ENCODE results near the gene VMP1. TPM values are rescaled to one million over a fixed set of nuclear protein-coding genes. Genes with fewer than 3 reads are reported as not detected.
"Not testable (repeated sequence)": the region's sequence is repeated elsewhere in the genome, so short reads cannot be mapped to it uniquely, and the experiment has no call there.

Gene VMP1
- total RNA-seq, 1 experiment from 2014 or later, result 150 TPM

DNA sequence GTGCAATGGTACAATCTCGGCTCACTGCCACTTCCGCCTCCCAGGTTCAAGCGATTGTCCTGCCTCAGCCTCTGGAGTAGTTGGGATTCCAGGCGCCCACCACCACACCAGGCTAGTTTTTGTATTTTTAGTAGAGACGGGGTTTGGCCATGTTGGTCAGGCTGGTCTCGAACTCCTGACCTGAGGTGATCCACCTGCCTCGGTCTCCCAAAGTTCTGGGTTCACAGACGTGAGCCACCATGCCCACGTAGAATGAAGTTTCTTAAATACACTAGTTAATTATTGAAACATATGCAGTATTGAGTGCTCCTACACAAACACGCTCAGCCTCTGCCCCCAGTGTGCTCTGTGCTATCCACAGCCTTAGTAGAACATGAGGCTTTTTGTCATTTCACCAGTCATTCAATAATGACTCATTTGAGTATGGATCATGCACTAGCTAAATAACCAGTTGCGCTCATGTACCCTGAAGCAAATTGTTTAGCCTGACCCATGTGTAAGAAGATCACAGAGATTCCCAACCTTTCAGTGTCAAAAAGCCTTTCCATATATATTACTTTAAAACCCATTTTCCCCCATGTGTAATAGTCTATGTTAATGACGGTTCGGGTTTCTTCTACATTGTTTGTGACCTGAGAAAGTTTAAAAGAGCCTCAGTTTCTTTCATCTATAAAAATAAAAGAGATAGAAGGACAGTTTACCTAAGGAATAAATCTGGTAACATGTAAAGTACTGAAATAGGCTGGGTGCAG lies 135.6 kb downstream of the VMP1 start:
- in situ Hi-C loops (cut with HindIII; ENCODE audit: low pct_unique_long_range_greater_than_20kb, low sequenced_read_pairs), result no loop called here
- DNase-seq (ENCODE audit: low read depth), result peak; percentile 95

DNA sequence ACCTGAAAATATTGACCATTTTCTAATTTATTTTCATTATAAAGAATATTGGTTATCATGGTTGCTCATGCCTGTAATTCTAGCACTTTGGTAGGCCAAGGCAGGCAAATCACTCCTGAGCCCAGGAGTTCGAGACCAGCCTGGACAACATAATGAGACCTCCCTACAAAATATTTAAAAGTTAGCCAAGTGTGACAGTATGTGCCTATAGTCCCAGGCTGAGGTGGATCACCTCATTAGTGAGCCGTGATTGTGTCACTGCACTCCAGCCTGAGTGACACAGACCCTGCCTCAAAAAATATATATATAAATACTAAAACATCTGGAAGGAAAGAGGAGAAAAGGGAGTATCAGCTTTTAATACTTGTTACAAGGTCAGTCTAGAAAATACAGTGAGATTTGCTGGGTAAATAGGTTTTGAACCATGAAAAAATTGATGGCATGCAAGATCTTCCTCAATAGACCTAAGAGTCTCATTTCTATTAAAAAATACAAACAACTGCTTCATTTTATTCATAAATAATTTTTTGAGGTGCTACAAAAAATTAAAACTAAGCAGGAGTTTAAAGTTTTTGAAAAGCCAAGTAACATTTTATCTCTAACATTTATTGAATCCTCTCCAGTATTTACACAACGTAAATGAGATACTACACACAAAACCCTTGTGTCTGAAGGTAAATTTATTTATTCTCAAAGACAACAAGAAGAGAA lies 137.6 kb downstream of the VMP1 start:
- in situ Hi-C loops (cut with HindIII; ENCODE audit: low pct_unique_long_range_greater_than_20kb, low sequenced_read_pairs), result no loop called here
- DNase-seq (ENCODE audit: low read depth), result peak; percentile 73

DNA sequence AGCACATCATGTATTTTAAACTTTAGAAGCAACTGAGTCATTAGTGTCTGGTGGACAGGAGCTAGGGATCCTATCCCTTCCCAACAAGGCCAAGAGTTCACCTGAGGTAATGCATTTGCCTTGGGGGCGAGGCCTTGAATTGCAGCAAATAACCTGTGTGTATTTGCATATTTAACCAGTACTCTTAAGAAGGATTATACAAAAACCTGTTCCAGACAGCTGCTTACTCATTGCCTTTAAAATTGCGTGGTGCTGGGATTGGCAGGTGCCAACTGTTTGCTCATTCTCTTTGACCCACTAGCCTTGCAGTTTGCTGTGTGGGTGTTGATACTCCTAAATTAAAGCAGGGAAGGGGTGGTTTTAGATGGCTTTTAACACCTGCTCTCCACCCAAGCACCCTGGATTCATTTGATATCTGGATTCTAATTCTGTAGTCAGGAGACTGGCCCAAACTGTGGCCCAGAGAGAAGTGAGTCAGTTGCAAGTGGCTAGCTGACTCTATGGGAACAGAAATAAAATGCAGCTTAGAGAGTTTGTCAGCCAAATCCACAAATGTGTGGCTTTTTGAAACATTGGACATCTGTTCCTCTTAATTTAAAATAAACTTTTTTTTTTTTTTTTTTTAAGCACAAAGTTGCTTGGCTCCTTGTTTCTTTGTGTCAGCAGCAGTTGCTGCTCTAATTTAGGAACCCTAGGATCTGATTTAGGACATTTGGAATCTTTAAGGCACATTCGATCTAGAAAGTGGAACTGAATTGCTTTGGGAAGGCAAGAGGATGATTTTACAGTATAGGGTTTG lies 138.3 kb downstream of the VMP1 start:
- in situ Hi-C loops (cut with HindIII; ENCODE audit: low pct_unique_long_range_greater_than_20kb, low sequenced_read_pairs), result no loop called here
- DNase-seq (ENCODE audit: low read depth), result peak; percentile 95

DNA sequence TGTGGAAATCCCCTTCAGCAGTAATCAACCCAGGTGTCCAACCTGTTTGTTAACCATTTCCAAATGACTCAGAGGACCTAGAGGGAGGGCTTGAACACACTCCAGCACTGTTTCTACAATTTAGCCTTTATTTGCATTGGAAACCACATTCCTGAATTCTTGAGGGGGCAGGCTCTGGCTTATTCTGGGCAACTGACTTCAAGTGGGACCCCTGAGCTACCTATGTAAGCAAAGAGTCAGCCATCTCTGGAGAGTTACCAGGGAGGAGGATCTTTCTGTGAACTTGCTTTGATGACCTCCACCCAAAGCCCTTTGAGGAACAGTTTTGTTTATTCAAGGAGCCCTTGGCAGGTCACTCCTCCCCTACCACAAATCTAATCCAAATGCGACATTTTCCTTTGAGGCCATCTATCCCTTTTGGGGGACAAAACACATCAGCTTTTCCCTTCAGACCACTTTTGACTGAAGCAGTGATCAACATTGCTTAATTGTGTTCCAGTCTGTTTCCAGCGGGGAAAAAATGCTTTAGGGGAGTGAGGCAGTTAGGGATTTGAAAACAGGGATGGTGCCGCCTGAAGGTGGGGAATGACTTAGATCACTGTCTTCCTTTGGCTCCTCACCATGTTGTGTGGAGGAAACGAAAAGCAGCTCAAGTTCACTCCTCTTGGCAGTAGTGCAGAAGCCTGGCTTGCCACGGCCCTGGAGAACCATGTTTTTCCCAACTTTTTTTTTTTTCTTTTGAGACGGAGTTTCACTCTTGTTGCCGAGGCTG lies 139.1 kb downstream of the VMP1 start:
- peak; percentile 99 for DNase-seq (ENCODE audit: low read depth)
- in situ Hi-C loops (cut with HindIII; ENCODE audit: low pct_unique_long_range_greater_than_20kb, low sequenced_read_pairs), result no loop called here

DNA sequence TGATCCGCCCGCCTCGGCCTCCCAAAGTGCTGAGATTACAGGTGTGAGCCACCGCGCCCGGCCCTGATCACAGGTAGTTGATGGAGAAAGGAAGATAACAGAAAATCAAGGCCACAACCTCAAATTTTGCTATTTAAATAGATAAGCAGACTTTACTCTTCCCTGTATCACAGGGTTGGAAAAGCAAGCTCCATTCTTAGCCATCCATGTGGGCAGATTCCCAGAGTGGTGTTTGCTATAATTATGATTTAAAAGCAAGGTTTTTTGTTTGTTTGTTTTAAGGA lies 140.9 kb downstream of the VMP1 start:
- in situ Hi-C loops (cut with HindIII; ENCODE audit: low pct_unique_long_range_greater_than_20kb, low sequenced_read_pairs), result no loop called here
- DNase-seq (ENCODE audit: low read depth), result no peak

DNA sequence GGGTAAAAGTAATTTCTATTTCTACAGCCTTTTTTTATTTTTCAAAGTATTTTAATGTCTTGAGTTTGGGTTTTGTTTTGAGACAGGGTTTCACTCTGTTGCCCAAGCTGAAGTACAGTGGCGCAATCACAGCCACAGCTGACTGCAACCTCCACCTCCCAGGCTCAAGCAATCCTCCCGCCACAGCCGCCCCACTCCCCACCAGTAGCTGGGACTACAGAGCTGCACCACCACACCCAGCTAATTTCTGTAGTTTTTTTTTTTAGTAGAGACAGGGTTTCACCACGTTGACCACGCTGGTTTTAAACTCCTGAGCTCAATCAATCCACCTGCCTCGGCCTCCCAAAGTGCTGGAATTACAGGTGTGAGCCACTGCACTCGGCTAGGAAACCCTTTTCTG lies 141.3 kb downstream of the VMP1 start:
- DNase-seq (ENCODE audit: low read depth), result no peak
- in situ Hi-C loops (cut with HindIII; ENCODE audit: low pct_unique_long_range_greater_than_20kb, low sequenced_read_pairs), result no loop called here

DNA sequence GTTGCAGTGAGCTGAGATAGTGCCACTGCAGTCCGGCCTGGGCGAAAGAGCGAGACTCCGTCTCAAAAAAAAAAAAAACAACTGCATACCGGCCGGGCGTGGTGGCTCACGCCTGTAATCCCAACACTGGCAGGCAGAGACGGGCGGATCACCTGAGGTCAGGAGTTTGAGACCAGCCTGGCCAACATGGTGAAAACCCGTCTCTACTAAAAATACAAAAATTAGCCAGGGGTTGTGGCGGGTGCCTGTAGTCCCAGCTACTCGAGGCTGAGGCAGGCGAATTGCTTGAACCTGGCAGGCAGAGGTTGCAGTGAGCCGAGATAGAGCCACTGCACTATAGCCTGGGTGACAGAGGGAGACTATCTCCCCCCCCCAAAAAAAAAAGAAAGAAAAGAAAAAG lies 142.9 kb downstream of the VMP1 start:
- in situ Hi-C loops (cut with HindIII; ENCODE audit: low pct_unique_long_range_greater_than_20kb, low sequenced_read_pairs); DNase-seq (ENCODE audit: low read depth): not testable (repeated sequence)

DNA sequence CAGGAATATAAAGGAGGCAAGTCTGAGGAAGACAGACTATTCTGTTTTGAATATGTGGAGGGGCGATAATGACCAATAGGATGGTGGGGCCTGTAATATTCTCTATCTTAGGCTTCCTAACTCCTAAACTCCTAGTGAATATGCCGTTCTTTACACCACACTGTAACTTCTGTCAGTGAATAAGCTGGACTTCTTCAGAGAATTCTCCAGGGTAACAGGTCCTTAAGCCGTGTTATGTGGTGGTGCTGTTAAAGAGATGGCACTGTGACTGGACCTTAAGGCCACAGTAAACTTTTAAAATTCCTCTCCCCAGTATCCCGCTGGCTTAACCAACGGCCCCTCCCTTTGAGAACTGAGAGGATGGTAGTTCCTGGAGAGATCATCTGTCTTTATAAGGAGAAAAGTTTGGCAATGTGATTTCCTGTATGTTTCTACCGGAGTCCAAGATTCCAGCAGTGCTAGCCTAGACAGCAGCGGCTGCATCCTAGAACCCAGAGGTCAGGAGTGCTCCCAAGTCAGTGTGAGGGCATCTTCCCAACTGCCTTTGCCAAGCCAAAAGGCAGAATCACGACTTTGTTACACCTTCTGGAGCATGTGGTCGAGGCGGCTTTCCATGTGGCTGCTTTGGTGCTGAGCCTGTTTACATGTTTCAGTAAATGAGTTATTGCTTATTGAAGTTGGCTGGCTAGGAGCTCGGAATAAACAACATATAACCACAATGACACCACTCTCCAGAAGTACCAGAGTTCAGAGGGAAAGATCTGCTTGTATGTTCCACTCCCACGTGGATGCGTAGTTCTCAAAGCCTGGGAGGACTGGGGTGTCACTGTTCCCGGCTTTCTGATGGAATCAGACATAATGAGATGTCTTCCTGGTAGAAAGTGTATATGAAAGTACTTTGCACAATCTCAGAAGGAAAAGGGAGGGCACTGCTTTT lies 144.3 kb downstream of the VMP1 start:
- DNase-seq (ENCODE audit: low read depth), result no peak
- in situ Hi-C loops (cut with HindIII; ENCODE audit: low pct_unique_long_range_greater_than_20kb, low sequenced_read_pairs), result no loop called here

DNA sequence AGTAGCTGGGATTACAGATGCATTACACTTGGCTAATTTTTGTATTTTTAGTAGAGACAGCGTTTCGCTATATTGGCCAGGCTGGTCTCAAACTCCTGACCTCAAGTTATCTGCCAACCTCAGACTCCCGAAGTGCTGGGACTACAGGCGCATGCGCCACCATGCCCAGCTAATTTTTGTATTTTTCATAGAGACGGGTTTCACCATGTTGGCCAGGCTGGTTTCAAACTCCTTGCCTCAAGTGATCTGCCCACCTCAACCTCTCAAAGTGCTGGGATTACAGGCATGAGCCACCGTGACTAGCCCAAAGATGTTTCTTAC lies 145.4 kb downstream of the VMP1 start:
- DNase-seq (ENCODE audit: low read depth); in situ Hi-C loops (cut with HindIII; ENCODE audit: low pct_unique_long_range_greater_than_20kb, low sequenced_read_pairs): not testable (repeated sequence)

DNA sequence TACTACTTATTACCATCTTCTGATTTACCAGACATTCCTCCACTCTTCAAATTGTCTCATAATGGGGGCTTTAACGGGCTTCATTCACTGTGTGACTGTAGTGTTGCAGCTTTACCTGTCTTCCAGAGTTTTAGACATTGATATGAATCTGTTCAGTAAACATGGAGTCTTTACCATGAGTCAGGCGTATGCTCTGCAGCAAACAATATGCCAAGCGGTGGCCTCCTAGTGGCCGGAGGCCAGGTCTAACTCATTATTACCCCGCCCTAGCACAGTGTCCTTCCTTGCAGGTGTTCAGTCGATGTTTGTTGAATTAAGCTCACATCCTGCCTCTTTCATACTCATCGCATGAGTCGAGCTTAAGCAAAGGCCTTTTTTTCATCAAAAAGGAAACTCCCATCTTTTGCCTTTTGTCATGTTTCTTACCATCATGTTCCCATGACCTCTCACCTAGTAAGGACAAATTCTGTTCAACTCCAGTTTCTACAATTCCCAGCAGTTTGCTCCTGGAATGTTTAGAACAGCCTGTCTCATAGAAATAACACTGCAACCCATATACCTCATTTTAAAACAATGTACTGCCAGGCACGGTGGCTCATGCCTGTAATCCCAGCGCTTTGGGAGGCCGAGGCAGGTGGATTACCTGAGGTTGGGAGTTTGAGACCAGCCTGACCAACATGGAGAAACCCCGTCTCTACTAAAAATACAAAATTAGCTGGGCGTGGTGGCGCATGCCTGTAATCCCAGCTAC lies 145.9 kb downstream of the VMP1 start:
- DNase-seq (ENCODE audit: low read depth), result peak; percentile 99
- in situ Hi-C loops (cut with HindIII; ENCODE audit: low pct_unique_long_range_greater_than_20kb, low sequenced_read_pairs), result no loop called here

DNA sequence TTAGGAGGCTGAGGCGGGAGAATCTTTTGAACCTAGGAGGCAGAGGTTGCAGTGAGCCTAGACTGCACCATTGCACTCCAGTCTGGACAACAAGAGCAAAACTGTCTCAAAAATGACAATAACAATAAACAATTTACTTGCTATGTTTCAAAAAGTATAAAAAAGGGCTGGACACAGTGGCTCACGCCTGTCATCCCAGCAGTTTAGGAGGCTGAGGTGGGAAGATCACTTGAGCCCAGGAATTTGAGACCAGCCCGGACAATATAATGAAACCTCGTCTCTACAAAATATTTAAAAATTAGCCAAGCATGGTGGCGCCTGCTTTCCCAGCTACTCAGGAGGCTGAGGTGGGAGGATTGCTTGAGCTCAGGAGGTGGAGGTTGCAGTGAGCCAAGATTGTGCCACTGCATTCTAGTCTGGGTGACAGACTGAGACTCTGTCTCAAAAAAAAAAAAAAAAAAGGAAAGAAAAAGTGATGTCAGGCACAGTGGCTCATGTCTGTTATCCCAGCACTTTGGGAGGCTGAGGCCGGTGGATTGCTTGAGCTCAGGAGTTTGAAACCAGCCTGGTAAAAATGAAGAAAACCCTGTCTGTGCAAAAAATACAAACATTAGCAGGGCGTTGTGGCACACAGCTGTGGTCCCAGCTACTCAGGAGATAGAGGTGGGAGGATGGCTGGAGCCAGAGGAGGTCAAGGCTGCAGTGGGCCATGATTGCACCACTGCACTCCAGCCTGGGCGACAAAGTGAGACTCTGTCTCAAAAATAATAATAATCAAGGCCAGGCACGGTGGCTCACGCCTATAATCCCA lies 146.7 kb downstream of the VMP1 start:
- peak; percentile 31 for DNase-seq (ENCODE audit: low read depth)
- in situ Hi-C loops (cut with HindIII; ENCODE audit: low pct_unique_long_range_greater_than_20kb, low sequenced_read_pairs), result not testable (repeated sequence)

DNA sequence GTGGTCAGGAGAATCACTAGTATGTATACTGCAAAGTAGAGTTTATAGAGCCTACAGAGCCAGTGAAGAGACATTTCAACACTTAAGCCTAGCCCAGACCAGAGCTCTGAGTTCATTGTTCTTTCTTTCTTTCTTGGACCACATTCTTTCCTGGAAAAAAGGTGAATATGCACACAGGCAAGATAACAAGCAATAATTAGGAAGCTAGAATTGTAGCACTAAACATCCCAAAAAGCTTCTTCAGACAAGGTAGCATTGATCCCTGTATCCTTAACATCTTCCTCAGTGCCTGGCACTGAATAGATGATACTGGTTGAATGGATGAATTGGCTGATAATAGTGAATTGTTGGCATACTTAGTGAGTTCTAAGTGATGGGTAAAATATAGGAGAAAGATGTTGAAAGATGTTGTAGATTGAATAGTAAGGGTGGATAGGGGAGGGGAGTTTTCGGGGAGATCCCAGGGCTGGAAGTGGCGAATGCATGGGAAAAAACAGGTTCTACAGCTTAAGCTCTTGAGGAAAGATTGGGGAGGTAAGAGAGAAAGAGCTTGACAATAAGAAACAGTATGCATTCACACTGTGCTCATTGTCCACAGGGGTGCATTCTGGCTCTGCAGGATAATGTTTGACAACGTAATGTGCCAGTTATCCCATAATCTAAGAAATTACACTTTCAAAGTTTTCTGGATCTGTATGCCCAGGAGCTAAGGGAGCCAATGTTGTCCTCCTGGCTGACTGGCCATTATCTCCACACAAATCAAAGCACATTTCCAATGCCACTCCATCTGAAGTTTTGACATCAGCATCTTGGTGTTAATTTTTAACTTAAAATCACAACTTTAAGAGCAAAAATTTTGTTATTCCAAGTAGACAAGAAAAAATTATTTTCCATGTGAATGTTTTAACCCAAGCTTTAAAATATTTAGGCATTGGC lies 149.7 kb downstream of the VMP1 start:
- in situ Hi-C loops (cut with HindIII; ENCODE audit: low pct_unique_long_range_greater_than_20kb, low sequenced_read_pairs), result no loop called here
- no peak for DNase-seq (ENCODE audit: low read depth)

DNA sequence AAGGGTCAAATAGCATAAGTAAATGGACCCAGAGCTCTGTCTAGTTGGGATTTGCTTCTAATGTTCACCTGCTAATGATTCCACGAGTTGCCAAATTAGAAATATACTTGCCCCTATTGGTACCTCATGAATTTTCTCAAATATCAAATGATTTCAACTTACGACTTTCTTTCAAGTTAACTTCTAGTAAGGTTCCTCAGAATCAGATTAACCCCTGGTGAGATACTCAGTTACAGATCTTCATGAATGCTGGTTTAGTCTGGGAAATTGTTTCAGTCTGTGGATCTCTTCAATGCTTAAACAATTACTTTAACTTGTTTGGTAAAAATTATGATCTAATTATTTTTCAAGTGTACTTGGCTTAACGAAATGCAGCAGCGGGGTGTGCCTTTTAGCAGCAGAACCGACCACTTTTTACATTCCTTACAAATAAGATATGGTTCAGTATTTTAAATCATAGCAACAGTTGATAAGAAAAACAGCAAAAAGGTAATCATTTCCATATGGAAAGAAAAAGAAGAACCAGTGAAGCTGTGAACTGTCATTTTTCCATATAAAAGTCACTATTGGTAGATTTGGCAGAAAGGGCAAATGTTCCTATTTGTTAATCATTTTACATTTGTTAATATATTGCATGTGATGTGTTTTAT lies 150.8 kb downstream of the VMP1 start:
- in situ Hi-C loops (cut with HindIII; ENCODE audit: low pct_unique_long_range_greater_than_20kb, low sequenced_read_pairs), result no loop called here
- DNase-seq (ENCODE audit: low read depth), result no peak

DNA sequence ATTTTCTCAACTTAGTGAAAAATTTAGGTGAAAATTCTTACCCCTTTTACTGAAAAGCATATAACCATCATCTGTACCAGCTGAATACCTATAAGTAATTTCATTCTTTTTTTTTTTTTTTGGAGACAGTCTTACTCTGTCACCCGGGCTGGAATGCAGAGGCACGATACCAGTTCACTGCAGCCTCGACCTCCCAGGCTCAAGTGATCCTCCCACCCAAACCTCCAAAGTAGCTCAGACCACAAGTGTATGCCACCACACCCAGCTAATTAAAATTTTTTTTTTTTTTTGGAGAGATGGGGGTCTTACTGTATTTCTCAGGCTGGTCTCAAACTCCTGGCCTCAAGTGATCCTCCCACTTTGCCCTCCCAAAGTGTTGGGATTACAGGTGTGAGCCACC lies 151.5 kb downstream of the VMP1 start:
- in situ Hi-C loops (cut with HindIII; ENCODE audit: low pct_unique_long_range_greater_than_20kb, low sequenced_read_pairs), result no loop called here
- no peak for DNase-seq (ENCODE audit: low read depth)

DNA sequence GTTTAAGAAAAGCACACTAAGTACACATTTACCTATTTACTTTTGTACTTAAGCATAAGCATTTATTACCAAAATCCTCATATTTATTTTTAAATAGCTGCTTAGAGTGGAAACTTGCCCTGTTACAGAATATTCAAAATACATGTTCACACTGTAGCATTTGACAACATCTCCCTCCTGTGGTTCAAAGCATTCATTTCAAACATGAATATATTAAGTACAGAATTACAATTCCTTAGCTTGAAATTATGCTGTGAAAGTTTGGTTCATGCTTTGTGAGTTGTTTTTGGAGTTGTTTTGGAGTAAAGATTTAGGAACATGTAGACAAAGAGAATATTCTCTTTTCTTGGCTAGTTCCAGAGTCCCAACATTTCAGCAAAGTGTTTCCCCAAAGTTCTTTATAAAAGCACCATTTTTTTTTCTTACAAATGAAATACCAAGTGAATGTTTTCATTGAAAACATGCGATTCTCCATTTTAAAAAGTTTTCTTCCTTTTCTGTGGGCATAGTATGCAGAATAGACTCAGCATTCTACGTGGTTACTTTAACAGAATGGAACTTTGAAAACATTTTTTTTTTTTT lies 152.1 kb downstream of the VMP1 start:
- DNase-seq (ENCODE audit: low read depth), result peak; percentile 43
- in situ Hi-C loops (cut with HindIII; ENCODE audit: low pct_unique_long_range_greater_than_20kb, low sequenced_read_pairs), result no loop called here
